Right lobe of liver (tissue), 4 donors: ENCODE data around the gene PREX1.

Experiments
- POLR2A ChIP-seq: fragments of 450-650 bp; IDR thresholded peaks from one replicate; pipeline ENCODE4 v1.6.1; 2017; ENCODE audit warnings: antibody characterized with exemption, mild to moderate bottlenecking
- TF ChIP-seq, protein P1 (sequence below), 4 donors: fragments of 200-600 bp in 3 of 4; fragments of 450-650 bp in 1 of 4; IDR thresholded peaks; one replicate each; pipeline versions ENCODE4 v1.5.1 to v1.8.0; 2016 to 2022; ENCODE audit warnings: antibody characterized with exemption in 4 of 4, mild to moderate bottlenecking in 2 of 4
- donor health status: DM: no; HTN: no; CAD: no.
- donor health status: DM: no; HTN: no; CAD: no.
- donor health status: DM: no; HTN: yes; CAD: no.

DNA sequence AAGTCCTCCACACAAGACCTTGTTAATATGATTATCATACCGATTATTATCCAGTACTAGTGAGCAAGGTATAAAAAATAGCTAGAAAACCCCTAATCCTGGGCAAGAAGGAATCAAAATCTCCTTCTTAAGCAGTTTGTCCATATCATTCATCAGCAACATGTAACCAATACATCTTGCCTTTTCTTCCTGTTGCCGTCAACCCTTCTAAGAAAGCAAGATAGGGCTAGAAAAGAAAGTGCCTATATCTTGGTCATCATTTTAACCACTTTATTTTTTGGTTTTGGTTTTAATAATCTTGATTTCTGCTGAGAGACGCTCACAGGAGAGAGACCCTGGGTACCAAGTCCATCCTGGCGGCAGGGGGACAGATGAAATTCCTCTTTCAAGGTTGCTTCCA, 27.2 kb upstream of the PREX1 start:
- TF ChIP-seq, protein P1, sequence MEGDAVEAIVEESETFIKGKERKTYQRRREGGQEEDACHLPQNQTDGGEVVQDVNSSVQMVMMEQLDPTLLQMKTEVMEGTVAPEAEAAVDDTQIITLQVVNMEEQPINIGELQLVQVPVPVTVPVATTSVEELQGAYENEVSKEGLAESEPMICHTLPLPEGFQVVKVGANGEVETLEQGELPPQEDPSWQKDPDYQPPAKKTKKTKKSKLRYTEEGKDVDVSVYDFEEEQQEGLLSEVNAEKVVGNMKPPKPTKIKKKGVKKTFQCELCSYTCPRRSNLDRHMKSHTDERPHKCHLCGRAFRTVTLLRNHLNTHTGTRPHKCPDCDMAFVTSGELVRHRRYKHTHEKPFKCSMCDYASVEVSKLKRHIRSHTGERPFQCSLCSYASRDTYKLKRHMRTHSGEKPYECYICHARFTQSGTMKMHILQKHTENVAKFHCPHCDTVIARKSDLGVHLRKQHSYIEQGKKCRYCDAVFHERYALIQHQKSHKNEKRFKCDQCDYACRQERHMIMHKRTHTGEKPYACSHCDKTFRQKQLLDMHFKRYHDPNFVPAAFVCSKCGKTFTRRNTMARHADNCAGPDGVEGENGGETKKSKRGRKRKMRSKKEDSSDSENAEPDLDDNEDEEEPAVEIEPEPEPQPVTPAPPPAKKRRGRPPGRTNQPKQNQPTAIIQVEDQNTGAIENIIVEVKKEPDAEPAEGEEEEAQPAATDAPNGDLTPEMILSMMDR (IDR thresholded peaks at IDR 0.05) = no peak
- no peak for TF ChIP-seq POLR2A
